ENCODE results near the gene ZNF263.
"Not testable (repeated sequence)": the region's sequence is repeated elsewhere in the genome, so short reads cannot be mapped to it uniquely, and the experiment has no call there.

Gene ZNF263

GRCh38 chr16:3266873-3267537 is 16.3 kb upstream of the ZNF263 start:
- DNase-seq (ENCODE audit: low spot score) = no peak
- in situ Hi-C loops (cut with MboI; ENCODE audit: low sequenced_read_pairs, unreplicated experiment) = no loop called here
- TF ChIP-seq CTCF (IDR thresholded peaks at IDR 0.05; ENCODE audit: borderline replicate concordance, control extremely low read depth, extremely low read depth, insufficient read depth, missing control alignments) = peak; percentile 28

DNA sequence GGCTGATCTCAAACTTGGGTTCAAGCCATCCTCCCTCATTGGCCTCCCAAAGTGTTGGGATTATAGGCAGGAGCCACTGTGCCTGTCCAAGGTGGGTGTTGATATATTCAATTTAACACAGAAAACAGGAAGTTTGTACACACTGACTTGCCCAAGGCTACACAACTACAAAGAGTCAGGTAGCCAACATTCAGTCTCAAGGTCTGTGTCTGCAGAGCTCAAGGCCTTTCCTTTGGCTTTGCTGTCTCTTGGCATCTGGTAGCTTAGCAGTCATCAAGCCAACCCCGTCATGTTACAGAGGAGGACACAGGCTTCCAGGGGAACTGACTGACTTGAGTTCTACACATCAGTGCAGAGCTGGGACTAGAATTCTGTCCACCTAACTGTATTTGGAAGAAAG is 15.0 kb upstream of the ZNF263 start:
- DNase-seq (ENCODE audit: low spot score) = no peak
- no peak for TF ChIP-seq CTCF (IDR thresholded peaks at IDR 0.05; ENCODE audit: borderline replicate concordance, control extremely low read depth, extremely low read depth, insufficient read depth, missing control alignments)
- in situ Hi-C loops (cut with MboI; ENCODE audit: low sequenced_read_pairs, unreplicated experiment) = no loop called here

GRCh38 chr16:3270718-3271117 is 12.6 kb upstream of the ZNF263 start:
- DNase-seq (ENCODE audit: low spot score); in situ Hi-C loops (cut with MboI; ENCODE audit: low sequenced_read_pairs, unreplicated experiment): not testable (repeated sequence)

- DNase-seq (ENCODE audit: low spot score); in situ Hi-C loops (cut with MboI; ENCODE audit: low sequenced_read_pairs, unreplicated experiment): not testable (repeated sequence)
Observed at GRCh38 chr16:3271281-3271680, 12.0 kb upstream of the ZNF263 start.

DNA sequence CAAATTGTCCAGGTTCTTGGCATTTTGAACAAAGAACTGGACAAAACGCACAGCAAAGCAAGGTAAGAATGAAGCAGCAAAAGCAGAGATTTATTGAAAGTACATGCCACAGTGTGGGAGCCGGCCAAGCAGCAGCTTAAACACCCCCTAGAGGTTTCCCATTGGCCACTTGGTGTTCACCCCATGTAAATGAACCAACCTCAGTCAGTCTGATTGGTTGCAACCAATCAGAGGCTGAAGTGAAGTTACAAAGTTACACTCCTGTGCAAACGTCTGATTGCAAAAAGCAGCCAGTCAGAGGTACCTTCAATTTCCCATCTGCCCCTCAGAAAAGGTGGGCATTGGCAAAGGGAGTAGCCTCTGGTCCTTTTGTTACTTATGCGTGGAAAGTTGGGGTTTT is 8.8 kb upstream of the ZNF263 start:
- in situ Hi-C loops (cut with MboI; ENCODE audit: low sequenced_read_pairs, unreplicated experiment) = no loop called here
- TF ChIP-seq CTCF (IDR thresholded peaks at IDR 0.05; ENCODE audit: borderline replicate concordance, control extremely low read depth, extremely low read depth, insufficient read depth, missing control alignments) = no peak
- no peak for DNase-seq (ENCODE audit: low spot score)

- DNase-seq (ENCODE audit: low spot score) = no peak
- TF ChIP-seq CTCF (IDR thresholded peaks at IDR 0.05; ENCODE audit: borderline replicate concordance, control extremely low read depth, extremely low read depth, insufficient read depth, missing control alignments) = no peak
- in situ Hi-C loops (cut with MboI; ENCODE audit: low sequenced_read_pairs, unreplicated experiment) = no loop called here
Observed at GRCh38 chr16:3274947-3275346, 8.3 kb upstream of the ZNF263 start.

- in situ Hi-C loops (cut with MboI; ENCODE audit: low sequenced_read_pairs, unreplicated experiment) = no loop called here
- no peak for TF ChIP-seq CTCF (IDR thresholded peaks at IDR 0.05; ENCODE audit: borderline replicate concordance, control extremely low read depth, extremely low read depth, insufficient read depth, missing control alignments)
- DNase-seq (ENCODE audit: low spot score) = no peak
Observed at GRCh38 chr16:3276679-3277078, 6.6 kb upstream of the ZNF263 start.

All from GM13976 (cell line).